ENCODE results near the gene WASHC1.
A peak's percentile ranks its signal among the peaks of the same experiment; 100 is the strongest.
"Not testable (repeated sequence)": the region's sequence is repeated elsewhere in the genome, so short reads cannot be mapped to it uniquely, and the experiment has no call there.

WASHC1 gene

DNA sequence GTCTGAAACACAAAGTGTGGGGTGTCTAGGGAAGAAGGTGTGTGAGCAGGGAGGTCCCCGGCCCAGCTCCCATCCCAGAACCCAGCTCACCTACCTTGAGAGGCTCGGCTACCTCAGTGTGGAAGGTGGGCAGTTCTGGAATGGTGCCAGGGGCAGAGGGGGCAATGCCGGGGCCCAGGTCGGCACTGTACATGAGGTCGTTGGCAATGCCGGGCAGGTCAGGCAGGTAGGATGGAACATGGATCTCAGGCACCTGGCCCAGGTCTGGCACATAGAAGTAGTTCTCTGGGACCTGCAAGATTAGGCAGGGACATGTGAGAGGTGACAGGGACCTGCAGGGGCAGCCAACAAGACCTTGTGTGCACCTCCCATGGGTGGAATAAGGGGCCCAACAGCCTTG is 12.4 kb downstream of the WASHC1 start:
- not testable (repeated sequence) for DNase-seq (ENCODE audit: low read depth in 2 of 2, low spot score in 1 of 2)

DNA sequence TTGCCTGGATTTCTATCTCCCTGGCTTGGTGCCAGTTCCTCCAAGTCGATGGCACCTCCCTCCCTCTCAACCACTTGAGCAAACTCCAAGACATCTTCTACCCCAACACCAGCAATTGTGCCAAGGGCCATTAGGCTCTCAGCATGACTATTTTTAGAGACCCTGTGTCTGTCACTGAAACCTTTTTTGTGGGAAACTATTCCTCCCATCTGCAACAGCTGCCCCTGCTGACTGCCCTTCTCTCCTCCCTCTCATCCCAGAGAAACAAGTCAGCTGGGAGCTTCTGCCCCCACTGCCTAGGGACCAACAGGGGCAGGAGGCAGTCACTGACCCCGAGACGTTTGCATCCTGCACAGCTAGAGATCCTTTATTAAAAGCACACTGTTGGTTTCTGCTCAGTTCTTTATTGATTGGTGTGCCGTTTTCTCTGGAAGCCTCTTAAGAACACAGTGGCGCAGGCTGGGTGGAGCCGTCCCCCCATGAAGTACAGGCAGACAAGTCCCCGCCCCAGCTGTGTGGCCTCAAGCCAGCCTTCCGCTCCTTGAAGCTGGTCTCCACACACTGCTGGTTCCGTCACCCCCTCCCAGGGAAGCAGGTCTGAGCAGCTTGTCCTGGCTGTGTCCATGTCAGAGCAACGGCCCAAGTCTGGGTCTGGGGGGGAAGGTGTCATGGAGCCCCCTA is 15.0 kb downstream of the WASHC1 start:
- not testable (repeated sequence) for DNase-seq (ENCODE audit: low read depth in 2 of 2, low spot score in 1 of 2)

DNA sequence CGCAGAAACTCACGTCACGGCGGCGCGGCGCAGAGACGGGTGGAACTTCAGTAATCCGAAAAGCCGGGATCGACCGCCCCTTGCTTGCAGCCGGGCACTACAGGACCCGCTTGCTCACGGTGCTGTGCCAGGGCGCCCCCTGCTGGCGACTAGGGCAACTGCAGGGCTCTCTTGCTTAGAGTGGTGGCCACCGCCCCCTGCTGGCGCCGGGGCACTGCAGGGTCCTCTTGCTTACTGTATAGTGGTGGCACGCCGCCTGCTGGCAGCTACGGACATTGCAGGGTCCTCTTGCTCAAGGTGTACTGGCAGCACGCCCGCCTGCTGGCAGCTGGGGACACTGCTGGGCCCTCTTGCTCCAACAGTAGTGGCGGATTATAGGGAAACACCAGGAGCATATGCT is 18.1 kb downstream of the WASHC1 start:
- peak in 1 of 2 donors; percentile 19 for DNase-seq (ENCODE audit: low read depth in 2 of 2, low spot score in 1 of 2)

DNA sequence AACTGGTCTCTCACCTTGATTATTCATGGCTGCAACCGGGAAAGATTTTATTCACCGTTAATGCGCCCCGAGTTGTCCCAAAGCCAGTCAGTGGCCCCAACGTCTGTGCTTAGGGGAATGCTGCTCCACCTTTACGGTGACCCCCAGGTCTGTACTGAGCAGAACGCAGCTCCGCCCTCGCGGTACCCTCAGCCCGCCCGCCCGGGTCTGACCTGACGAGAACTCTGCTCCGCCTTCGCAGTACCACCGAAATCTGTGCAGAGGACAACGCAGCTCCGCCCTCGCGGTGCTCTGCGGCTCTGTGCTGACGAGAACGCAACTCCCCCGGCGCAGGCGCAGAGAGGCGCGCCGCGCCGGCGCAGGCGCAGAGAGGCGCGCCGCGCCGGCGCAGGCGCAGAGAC is 18.6 kb downstream of the WASHC1 start:
- DNase-seq (ENCODE audit: low read depth in 2 of 2, low spot score in 1 of 2), result not testable (repeated sequence)

DNA sequence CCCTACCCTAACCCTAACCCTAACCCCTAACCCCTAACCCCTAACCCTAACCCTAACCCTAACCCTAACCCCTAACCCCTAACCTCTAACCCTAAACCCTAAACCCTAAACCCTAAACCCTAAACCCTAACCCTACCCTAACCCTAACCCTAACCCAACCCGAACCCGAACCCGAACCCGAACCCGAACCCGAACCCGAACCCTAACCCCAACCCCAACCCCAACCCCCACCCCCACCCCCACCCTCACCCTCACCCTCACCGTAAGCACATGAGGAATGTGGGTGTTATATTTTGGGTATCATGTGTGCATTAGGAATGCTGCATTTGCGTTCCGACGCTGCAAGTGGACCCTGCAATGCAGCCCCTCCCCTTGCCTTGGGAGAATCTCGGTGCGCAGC is 19.0 kb downstream of the WASHC1 start:
- not testable (repeated sequence) for DNase-seq (ENCODE audit: low read depth in 2 of 2, low spot score in 1 of 2)
